Dedifferentiated amniotic fluid mesenchymal stem cell (primary cell): Measurements from ENCODE around the gene SLC5A6.
"Not testable (repeated sequence)": the region's sequence is repeated elsewhere in the genome, so short reads cannot be mapped to it uniquely, and the experiment has no call there.

ENCODE experiments used
- DNase-seq: peaks from one replicate; pipeline ENCODE4 v3.0.0-alpha.2; 2016; ENCODE audit errors: extremely low spot score

Gene SLC5A6

GRCh38 chr2:27205206-27205605 is 6.9 kb downstream of the SLC5A6 start:
- DNase-seq, result no peak

DNA sequence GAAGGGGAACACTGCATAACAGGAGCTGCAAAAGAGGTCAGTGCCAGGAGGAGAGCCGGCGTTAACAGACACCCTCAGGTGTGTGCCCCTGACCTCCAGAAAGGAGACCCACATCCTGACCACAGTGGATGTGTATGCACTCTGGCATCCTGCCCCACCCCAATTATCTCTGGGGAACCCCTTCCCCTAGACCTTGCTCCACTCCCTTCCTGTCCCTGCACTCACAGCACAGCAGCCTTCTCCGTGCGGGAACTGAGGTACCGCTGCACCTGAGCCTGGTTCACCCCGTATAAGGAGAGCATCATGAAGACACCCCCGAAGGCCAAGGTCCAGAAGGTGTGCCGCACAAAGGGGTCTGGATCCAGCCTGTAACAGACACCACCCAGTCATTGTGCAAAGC is 7.5 kb downstream of the SLC5A6 start:
- DNase-seq, result no peak

- DNase-seq, result no peak
Observed at GRCh38 chr2:27203741-27204140, 8.3 kb downstream of the SLC5A6 start.

- DNase-seq, result no peak
Observed at GRCh38 chr2:27202854-27203253, 9.2 kb downstream of the SLC5A6 start.

DNA sequence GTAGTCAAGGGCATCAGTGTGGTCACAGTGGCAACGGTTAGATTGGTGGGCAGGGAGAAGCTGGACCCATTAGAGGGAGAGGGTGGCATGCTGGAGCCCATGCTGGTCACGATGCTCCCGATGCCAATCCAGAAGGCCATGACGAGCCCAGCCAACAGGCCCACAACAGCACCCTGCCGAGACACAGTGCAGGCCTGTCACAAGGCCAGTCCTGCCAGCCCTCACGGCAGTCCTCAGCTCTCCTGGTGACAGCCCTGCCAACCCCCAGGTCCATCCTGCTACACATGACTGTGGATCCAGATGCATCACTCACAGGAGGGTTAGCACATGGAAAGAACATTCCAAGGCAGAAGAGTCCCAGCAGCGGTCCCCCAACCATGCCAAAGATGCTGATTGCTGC is 10.4 kb downstream of the SLC5A6 start:
- no peak for DNase-seq

- DNase-seq, result no peak
Observed at GRCh38 chr2:27199241-27199640, 12.8 kb downstream of the SLC5A6 start.

DNA sequence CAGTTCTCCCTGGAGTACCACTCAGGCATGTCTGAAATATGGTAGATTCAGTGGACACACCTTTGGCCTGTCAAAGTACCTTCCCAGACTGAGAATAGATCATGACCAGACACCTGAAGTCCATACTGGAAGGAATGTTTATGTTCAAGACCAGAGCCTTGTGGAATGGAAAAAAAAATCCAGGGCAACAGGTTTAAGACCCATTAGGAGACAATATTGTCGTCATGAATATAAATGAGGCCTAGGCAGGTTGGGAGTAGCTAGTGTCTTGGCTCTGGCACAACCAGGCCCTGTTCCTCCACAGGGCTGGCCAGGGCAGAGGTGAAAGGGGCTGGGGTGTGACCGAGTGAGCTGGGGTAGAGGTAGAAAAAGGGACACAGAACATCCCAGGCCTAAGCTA is 13.4 kb downstream of the SLC5A6 start:
- DNase-seq, result no peak

DNA sequence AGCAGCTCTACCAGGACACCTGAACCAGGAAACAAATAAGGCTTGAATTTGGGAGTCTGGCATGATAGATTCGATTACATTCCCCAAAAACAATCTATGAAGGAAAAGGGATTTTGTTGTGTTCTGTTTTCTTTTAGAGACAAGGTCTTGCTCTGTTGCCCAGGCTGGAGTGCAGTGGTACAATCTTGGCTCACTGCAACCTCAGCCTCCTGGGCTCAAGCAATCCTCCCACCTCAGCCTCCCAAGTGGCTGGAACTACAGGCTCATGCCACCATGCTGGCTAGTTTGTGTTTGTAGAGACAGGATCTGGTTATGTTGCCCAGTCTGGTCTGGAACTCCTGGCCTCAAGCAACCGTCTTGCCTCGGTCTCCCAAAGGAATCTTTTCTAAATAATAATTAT is 14.0 kb downstream of the SLC5A6 start:
- not testable (repeated sequence) for DNase-seq

- DNase-seq, result not testable (repeated sequence)
Observed at GRCh38 chr2:27195799-27196198, 16.3 kb downstream of the SLC5A6 start.

DNA sequence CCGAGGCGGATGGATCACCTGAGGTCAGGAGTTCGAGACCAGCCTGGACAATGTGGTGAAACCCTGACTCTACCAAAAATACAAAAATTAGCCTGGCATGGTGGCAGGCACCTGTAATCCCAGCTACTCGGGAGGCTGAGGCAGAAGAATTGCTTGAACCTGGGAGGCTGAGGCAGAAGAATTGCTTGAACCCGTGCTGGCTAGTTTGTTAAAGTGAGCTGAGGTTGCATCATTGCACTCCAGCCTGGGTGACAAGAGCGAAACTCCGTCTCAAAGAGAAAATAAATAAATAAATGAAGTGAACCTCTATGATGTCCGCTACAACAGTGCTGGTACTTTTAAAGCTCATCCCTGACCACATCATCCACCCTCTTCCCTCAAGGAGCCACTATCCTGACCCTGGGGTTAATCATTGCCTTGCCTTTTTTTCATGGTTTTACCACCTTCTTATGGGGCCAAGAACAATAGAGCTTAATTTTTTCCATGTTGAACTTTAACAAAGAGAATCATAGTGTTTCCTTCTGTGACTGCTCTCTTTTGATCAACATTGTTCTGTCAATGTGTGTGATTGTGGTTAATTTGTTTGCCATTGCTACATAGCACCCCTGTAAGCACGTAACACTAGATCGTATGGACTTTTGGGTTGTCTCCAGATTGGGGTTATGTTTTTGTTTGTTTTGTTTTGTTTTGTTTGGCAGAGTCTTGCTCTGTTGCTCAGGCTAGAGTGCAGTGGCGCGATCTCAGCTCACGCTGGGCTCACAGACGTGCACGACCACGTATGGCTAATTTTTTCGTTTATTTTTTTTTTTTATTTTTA is 17.3 kb downstream of the SLC5A6 start:
- DNase-seq, result no peak

GRCh38 chr2:27191070-27191829 is 20.8 kb downstream of the SLC5A6 start:
- DNase-seq, result peak; percentile 52

DNA sequence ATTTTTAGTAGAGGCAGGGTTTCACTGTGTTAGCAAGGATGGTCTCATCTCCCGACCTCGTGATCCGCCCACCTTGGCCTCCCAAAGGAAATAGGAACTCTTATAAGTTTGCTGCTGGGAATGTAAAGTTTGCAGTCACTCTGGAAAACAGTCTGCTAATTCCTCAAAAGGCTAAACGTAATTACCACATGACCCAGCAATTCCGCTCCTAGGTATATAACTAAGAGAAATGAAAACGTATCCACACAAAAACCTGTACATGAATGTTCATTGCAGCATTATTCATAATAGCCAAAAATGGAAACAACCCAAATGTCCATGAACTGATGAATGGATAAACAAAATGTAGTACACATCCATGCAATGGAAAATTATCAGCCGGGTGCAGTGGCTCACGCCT is 22.1 kb downstream of the SLC5A6 start:
- no peak for DNase-seq

DNA sequence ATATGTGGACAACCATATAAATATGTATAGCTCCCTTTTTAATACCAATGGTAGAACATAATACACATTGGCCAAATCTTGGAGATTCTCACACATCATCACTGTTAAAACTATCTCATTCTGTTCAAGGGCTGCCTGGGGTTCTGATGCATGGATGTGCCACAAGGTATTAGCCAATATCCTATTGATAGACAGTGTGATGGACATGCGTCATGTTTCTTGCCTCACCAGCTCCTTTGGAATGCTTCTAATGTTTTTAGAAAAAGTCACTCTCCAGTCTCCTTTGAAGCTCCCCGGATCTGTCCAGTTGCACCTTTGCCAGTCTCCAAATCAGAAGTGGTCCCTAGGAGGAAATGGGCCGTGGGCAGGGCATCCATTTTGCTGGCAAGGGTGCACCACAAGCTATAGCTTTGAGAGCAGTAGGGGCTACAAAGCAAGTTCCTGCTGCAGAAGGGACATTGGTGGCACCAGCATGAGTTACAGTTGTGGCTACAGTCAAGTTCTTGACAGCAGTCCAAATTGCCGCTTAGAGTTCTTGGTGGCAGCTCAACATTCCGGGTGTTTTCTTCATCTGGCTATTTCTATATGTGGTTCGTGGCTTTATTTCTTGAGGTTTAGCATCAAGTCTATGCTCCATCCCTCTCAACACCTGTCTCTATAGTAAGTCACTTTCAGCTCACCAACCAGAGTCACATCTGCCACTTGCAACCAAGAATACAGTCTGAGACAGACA is 25.3 kb downstream of the SLC5A6 start:
- DNase-seq, result no peak

- DNase-seq, result peak; percentile 16
Observed at GRCh38 chr2:27185331-27186026, 26.6 kb downstream of the SLC5A6 start.

DNA sequence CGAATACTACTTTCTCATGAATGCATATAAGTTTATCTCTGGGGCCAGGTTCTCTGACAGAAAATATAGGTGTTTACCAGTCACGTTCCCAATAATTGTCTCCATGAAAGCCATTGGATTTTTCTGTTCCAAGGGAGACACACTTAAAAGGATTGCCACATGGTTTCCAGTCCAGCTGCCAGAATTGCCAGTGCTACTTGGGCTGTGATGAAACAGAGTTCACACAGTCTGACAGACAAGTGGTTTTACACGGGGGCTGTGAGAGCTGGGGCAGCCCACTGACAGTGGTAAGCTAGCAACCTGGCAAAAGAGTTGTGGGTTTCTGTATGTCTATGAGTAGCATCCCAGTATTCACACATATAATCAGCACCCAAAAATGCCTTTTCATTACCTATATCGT is 28.0 kb downstream of the SLC5A6 start:
- no peak for DNase-seq

DNA sequence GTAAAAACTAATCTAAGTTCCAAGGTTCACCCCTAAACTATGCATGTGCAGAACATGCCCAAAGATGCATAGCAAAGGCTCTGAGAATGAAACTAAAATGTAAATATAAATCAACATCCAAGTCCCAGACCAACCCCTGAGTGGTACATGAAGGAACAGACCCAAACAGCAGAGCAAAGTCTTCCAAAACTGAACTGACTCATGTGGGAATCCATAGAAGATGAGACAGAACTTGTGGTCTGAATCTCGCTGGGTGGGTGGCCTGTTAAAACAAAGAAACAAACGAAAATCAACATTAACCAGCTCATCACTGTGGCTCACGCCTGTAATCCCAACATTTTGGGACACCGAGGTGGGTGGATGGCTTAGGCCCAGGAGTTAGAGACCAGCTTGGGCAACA is 29.7 kb downstream of the SLC5A6 start:
- no peak for DNase-seq

DNA sequence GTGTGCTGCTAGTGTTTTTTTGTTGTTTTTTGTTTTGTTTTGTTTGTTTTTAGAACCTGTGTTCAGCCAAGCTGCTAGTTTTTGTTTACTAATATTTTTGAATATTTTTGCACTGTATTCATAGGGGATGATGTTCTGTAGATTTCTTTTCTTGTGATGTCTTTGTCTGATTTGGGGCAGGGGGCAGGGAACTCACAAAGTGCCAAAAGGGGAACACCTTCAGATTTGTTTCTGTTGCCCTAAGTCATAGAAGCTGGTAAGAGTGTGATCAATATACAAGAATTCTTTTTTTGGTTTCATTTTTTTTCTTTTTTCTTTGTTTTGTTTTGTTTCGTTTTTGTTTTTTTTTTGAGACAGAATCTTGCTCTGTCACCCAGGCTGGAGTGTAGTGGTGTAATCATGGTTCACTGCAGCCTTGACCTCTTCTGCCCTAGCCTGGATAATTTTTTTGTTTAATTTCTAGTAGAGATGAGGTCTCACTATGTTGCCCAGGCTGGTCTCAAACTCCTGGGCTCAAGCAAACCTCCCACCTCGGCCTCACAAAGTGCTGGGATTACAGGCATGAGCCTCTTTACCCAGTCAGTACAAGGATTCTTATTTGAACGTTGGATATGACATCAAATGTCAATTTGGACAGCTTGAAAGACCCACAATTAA is 32.6 kb downstream of the SLC5A6 start:
- DNase-seq, result no peak

GRCh38 chr2:27178469-27178868 is 33.6 kb downstream of the SLC5A6 start:
- no peak for DNase-seq

GRCh38 chr2:27177441-27178351 is 34.4 kb downstream of the SLC5A6 start:
- no peak for DNase-seq

- not testable (repeated sequence) for DNase-seq
Observed at GRCh38 chr2:27175781-27176180, 36.3 kb downstream of the SLC5A6 start.
